IMR-90 (cell line): ENCODE data around the gene SRPK3. TPM values are rescaled to one million over a fixed set of nuclear protein-coding genes. Genes with fewer than 3 reads are reported as not detected.

Source experiments
- ATAC-seq: fragments of 200-7000 bp; cut with Tn5 transposase; 2 replicates; pipeline ENCODE4 v1.9.1; 2020; ENCODE audit warnings: low read depth, mild to moderate bottlenecking, moderate library complexity
- BruUV-seq: library from RNA; stranded (reverse); fragments of 400-500 nt; replicated peaks from 2 replicates; lab custom pipeline; 2021; lab: Mats Ljungman, UMichigan
- CTCF ChIA-PET: fragments of 300-600 bp; formaldehyde crosslinking; extraction: SDS; loops from one replicate; lab custom pipeline; 2021; ENCODE audit warnings: antibody characterized with exemption; lab: Yijun Ruan, JAX
- POLR2A ChIA-PET: fragments of 300-600 bp; sonication (Branson Sonifier 250); formaldehyde crosslinking; loops from one replicate; lab custom pipeline; 2022; ENCODE audit warnings: antibody characterized with exemption; ENCODE audit not compliant: unreplicated experiment; lab: Charles Lee
- DNase-seq: peaks from one replicate; pipeline ENCODE4 v3.0.0; 2013
- H2AFZ ChIP-seq: replicated peaks from 2 replicates; pipeline ENCODE3; 2013; ENCODE audit warnings: low read length, mild to moderate bottlenecking; ENCODE audit not compliant: poor library complexity
- H2AK5ac ChIP-seq: 2 replicates; pipeline ENCODE4 v1.6.1; 2013; ENCODE audit warnings: low read depth, low read length, inconsistent platforms
- H2AK9ac ChIP-seq: replicated peaks from 2 replicates; pipeline ENCODE3; 2013; ENCODE audit warnings: mild to moderate bottlenecking, low read depth, low read length, moderate library complexity; ENCODE audit not compliant: poor library complexity
- H2BK120ac ChIP-seq: 2 replicates; pipeline ENCODE4 v1.6.1; 2013; ENCODE audit warnings: low read depth, low read length, inconsistent platforms
- H2BK15ac ChIP-seq: 3 replicates; pipeline ENCODE4 v1.6.1; 2013; ENCODE audit warnings: low read depth, low read length, inconsistent platforms
- H2BK20ac ChIP-seq: 2 replicates; pipeline ENCODE4 v1.6.1; 2013; ENCODE audit warnings: low read depth, mild to moderate bottlenecking, inconsistent platforms, low read length, moderate library complexity
- H2BK5ac ChIP-seq: 2 replicates; pipeline ENCODE4 v1.6.1; 2013; ENCODE audit warnings: mild to moderate bottlenecking, low read depth, low read length, inconsistent platforms; ENCODE audit not compliant: poor library complexity, severe bottlenecking
- H3K14ac ChIP-seq: replicated peaks from 2 replicates; pipeline ENCODE4 v1.6.1; 2013; ENCODE audit warnings: low read depth, low read length, inconsistent platforms
- H3K18ac ChIP-seq: 2 replicates; pipeline ENCODE4 v1.6.1; 2013; ENCODE audit warnings: low read depth, low read length, control low read depth
- H3K23ac ChIP-seq: 2 replicates; pipeline ENCODE4 v1.6.1; 2013; ENCODE audit warnings: low read depth, low read length, inconsistent platforms
- H3K27ac ChIP-seq: 2 replicates; pipeline ENCODE4 v1.5.1; 2013; ENCODE audit warnings: mild to moderate bottlenecking, control low read depth, low read length; ENCODE audit not compliant: insufficient read depth
- H3K27me3 ChIP-seq: 2 replicates; pipeline ENCODE4 v1.6.1; 2013; ENCODE audit warnings: low read length; ENCODE audit not compliant: control insufficient read depth, insufficient read depth
- H3K36me3 ChIP-seq: 2 replicates; pipeline ENCODE4 v1.6.1; 2013; ENCODE audit warnings: low read length, mixed read lengths; ENCODE audit not compliant: control insufficient read depth, insufficient read depth
- H3K4ac ChIP-seq: 2 replicates; pipeline ENCODE4 v1.6.1; 2013; ENCODE audit warnings: low read depth, low read length, inconsistent platforms
- H3K4me1 ChIP-seq: 2 replicates; pipeline ENCODE4 v1.6.1; 2013; ENCODE audit warnings: low read length, mixed read lengths; ENCODE audit not compliant: control insufficient read depth, insufficient read depth
- H3K4me2 ChIP-seq: 2 replicates; pipeline ENCODE4 v1.6.1; 2013; ENCODE audit warnings: low read depth, mild to moderate bottlenecking, control low read depth, low read length, moderate library complexity
- H3K4me3 ChIP-seq: 2 replicates; pipeline ENCODE4 v1.5.1; 2013; ENCODE audit warnings: low read depth, mild to moderate bottlenecking, control low read depth, low read length, moderate library complexity; ENCODE audit not compliant: insufficient read depth
- H3K56ac ChIP-seq: 2 replicates; pipeline ENCODE4 v1.6.1; 2013; ENCODE audit warnings: low read length, inconsistent platforms; ENCODE audit not compliant: insufficient read depth; ENCODE audit errors: extremely low read depth
- H3K79me1 ChIP-seq, 2 experiments: 2 replicates each; pipeline ENCODE4 v1.6.1; 2013; ENCODE audit warnings: low read length in 2 of 2, inconsistent platforms in 1 of 2, low read depth in 1 of 2
- H3K9ac ChIP-seq: 2 replicates; pipeline ENCODE4 v1.6.1; 2013; ENCODE audit warnings: low read depth, low read length, control low read depth
- H3K9me1 ChIP-seq: 2 replicates; pipeline ENCODE4 v1.6.1; 2013; ENCODE audit warnings: low read length, inconsistent platforms; ENCODE audit not compliant: insufficient read depth
- H3K9me3 ChIP-seq: 2 replicates; pipeline ENCODE4 v1.6.1; 2013; ENCODE audit warnings: low read length; ENCODE audit not compliant: control insufficient read depth, insufficient read depth
- H4K20me1 ChIP-seq: 2 replicates; pipeline ENCODE4 v1.6.1; 2013; ENCODE audit warnings: low read length, inconsistent platforms; ENCODE audit not compliant: insufficient read depth
- H4K5ac ChIP-seq: 2 replicates; pipeline ENCODE4 v1.6.1; 2013; ENCODE audit warnings: mild to moderate bottlenecking, low read depth, low read length, control low read depth
- H4K8ac ChIP-seq, 2 experiments: 2 replicates each; pipeline ENCODE4 v1.6.1; 2013; ENCODE audit warnings: low read depth in 2 of 2, low read length in 2 of 2, control low read depth in 1 of 2, inconsistent platforms in 1 of 2
- H4K91ac ChIP-seq: 2 replicates; pipeline ENCODE4 v1.6.1; 2013; ENCODE audit warnings: low read depth, low read length, inconsistent platforms; ENCODE audit not compliant: insufficient read depth
- CEBPB ChIP-seq: IDR thresholded peaks from 2 replicates; pipeline ENCODE4 v1.6.1; 2012; ENCODE audit warnings: low read depth, low read length, improper control_type of control experiment
- FOS ChIP-seq: fragments of 150-350 bp; IDR thresholded peaks from 2 replicates; pipeline ENCODE4 v1.6.1; 2016; ENCODE audit warnings: low read depth, low read length
- MAFK ChIP-seq: IDR thresholded peaks from 2 replicates; pipeline ENCODE4 v1.6.1; 2012; ENCODE audit warnings: low read depth, low read length, improper control_type of control experiment
- RAD21 ChIP-seq: IDR thresholded peaks from 2 replicates; pipeline ENCODE4 v1.6.1; 2012; ENCODE audit warnings: low read length, improper control_type of control experiment
- RCOR1 ChIP-seq: IDR thresholded peaks from 2 replicates; pipeline ENCODE4 v1.6.1; 2012; ENCODE audit warnings: mild to moderate bottlenecking, low read length, improper control_type of control experiment; ENCODE audit not compliant: insufficient replicate concordance
- RFX5 ChIP-seq: IDR thresholded peaks from 2 replicates; pipeline ENCODE4 v1.8.0; 2012; ENCODE audit warnings: low read depth, mild to moderate bottlenecking, low read length, moderate library complexity
- SMC3 ChIP-seq: fragments of 150-350 bp; IDR thresholded peaks from 2 replicates; pipeline ENCODE4 v1.6.1; 2016; ENCODE audit warnings: low read depth, mild to moderate bottlenecking, antibody characterized with exemption, low read length, moderate library complexity
- WGBS, 2 experiments: methylation state at CpG; one replicate each; pipeline versions ENCODE4 v1.1.5 to v1.1.7; 2013; ENCODE audit warnings: missing lambda C conversion rate in 2 of 2; ENCODE audit not compliant: insufficient read length in 1 of 2; ENCODE audit errors: extremely low coverage in 2 of 2; 5-methylcytosine and 5-hydroxymethylcytosine counted together
- dilution Hi-C: fragments of 300-500 bp; cut with HindIII; formaldehyde crosslinking; loops from one replicate; pipeline ENCODE4 v1.14.3; 2018; ENCODE audit warnings: low sequenced_read_pairs; ENCODE audit not compliant: unreplicated experiment
- in situ Hi-C: fragments of 300-500 bp; cut with MboI; formaldehyde crosslinking; loops from 3 replicates; pipeline ENCODE4 v1.14.3; 2019; ENCODE audit warnings: low sequenced_read_pairs, inconsistent platforms, mixed read lengths
- intact Hi-C: fragments of 100-400 bp; cut with micrococcal nuclease; formaldehyde crosslinking; loops from 2 replicates; pipeline ENCODE4 v1.10.0; 2022
- polyA plus RNA-seq, 3 experiments: library from polyadenylated mRNA; depleted of rRNA; stranded (reverse); fragments of >200 nt; gene quantifications; 2 replicates each; pipeline ENCODE4 v1.2.3, GENCODE V29; 2012; ENCODE audit warnings: low replicate concordance in 1 of 3
- total RNA-seq: library from RNA; depleted of rRNA; stranded (reverse); fragments of >200 nt; gene quantifications from 2 replicates; pipeline ENCODE4 v1.2.3, GENCODE V29; 2012

The SRPK3 gene
- total and polyA plus RNA-seq, 2 of the 4 experiments (the other 2 are of a cell fraction): 0.36 to 0.70 TPM

DNA sequence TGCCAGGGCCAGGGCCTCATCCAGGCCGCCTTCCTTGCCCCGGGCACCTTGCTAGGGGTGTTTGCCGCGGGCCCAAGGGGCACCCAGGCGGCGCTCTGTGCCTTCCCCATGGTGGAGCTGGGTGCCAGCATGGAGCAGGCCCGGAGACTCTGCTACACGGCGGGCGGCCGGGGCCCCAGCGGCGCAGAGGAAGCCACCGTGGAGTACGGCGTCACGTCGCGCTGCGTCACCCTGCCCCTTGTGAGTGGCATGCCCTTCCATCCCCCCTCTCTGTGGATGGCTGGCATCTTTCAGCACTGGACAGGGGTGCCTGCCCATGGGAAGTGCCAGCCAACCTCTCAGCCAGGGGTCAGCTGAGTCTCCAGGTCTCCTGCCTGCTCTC, 13.2 kb upstream of the SRPK3 start:
- Histone ChIP-seq H4K91ac (no peak overlapping the region), H3K36me3 (no peaks in the 10 kb centered on the region; the same call in 1 of the 2 replicates), H4K20me1 (no peaks in the 10 kb centered on the region; the same call in 1 of the 2 replicates), H3K4me1 (peaks cover 17% of the 10 kb centered on the region), H4K8ac (no peak overlapping the region), H3K4me2 (no peak overlapping the region), H2BK5ac (no peak overlapping the region), H3K27ac (no peak overlapping the region), H3K9me3 (no peaks in the 10 kb centered on the region; the same call in 1 of the 2 replicates), H3K27me3 (no peaks in the 10 kb centered on the region), H2AK5ac (no peak overlapping the region), H3K4ac (no peak overlapping the region), H2BK120ac (no peak overlapping the region), H2AK9ac (no peak overlapping the region), H4K5ac (no peak overlapping the region), H3K79me1 (peaks cover 0 to 17% of the 10 kb centered on the region in 2 experiments; a peak in 2 of 4 replicates), H2AFZ (no peak overlapping the region), H3K14ac (no peak overlapping the region), H3K56ac (no peak overlapping the region), H3K9me1 (no peaks in the 10 kb centered on the region), H3K18ac (no peak overlapping the region), H3K9ac (no peak overlapping the region), H2BK20ac (no peak overlapping the region), H2BK15ac (no peak overlapping the region), H3K4me3 (no peak overlapping the region), H3K23ac (no peak overlapping the region)
- ChIA-PET CTCF (no interaction called here), POLR2A (no interaction called here)
- ATAC-seq (no peak), DNase-seq (no peak)
- BruUV-seq: no TSS peak
- dilution Hi-C loops (no loop called here), intact Hi-C loops (no loop called here), in situ Hi-C loops (loop anchor here (10.0 kb wide), 1 partner anchor 197 kb away; no protein-coding TSS in a partner anchor)
- 80% methylated on average over 4 of the region's 20 CpGs; no CpG with 5 or more reads in 1 of the 2 experiments for WGBS, 2 experiments
- TF ChIP-seq FOS (no peak), RAD21 (no peak), SMC3 (no peak), RFX5 (no peak), MAFK (no peak), RCOR1 (no peak), CEBPB (no peak)
